Bronchial epithelial cell (primary cell): ENCODE data around the gene ADAMTS12. TPM values are rescaled to one million over a fixed set of nuclear protein-coding genes. Genes with fewer than 3 reads are reported as not detected.
A peak's percentile ranks its signal among the peaks of the same experiment; 100 is the strongest.

Source experiments
- DNase-seq: peaks from one replicate; pipeline ENCODE4 v3.0.0-alpha.2; 2010; ENCODE audit warnings: low read depth
- FAIRE-seq: peaks from 2 replicates; lab custom pipeline; 2011; peaks lifted over from hg19 to GRCh38; lab: Jason Lieb, UNC
- H3K27me3 ChIP-seq: 2 replicates; pipeline ENCODE4 v1.5.1; 2011; ENCODE audit warnings: low read length; ENCODE audit not compliant: control insufficient read depth, insufficient read depth
- H3K36me3 ChIP-seq: 2 replicates; pipeline ENCODE4 v1.5.1; 2011; ENCODE audit warnings: low read length; ENCODE audit not compliant: control insufficient read depth, insufficient read depth
- H3K4me3 ChIP-seq: 2 replicates; pipeline ENCODE4 v1.5.1; 2011; ENCODE audit warnings: mild to moderate bottlenecking, low read depth, low read length, control low read depth
- total RNA-seq: library from RNA; depleted of rRNA; stranded (reverse); fragments of >200 nt; gene quantifications from 2 replicates; pipeline ENCODE4 v1.2.1, GENCODE V29; 2014
- TF ChIP-seq, protein P1 (sequence below): IDR thresholded peaks from 2 replicates; pipeline ENCODE4 v1.5.1; 2011; ENCODE audit warnings: mild to moderate bottlenecking, moderate library complexity, low read length, control low read depth, inconsistent platforms; ENCODE audit not compliant: insufficient read depth, severe bottlenecking

The ADAMTS12 gene
- total RNA-seq, 1 donor from 2014 or later: 0.26 TPM

DNA sequence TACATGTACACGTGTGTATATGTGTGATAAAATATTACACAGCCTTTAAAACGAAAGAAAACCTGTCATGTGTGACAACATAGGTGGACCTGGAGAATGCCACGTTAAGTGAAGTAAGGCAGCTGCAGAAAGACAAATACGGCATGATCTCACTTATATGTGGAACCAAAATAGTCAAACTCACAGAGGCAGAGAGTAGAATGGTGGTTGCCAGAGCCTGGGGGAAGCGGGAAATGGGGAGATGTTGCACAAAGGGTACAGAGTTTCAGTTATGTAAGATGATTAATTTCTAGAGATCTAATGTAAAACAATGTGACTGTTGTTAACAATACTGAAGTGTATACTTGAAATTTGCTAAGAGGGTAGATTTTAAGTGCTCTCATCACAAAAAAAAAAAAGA lies 34.8 kb downstream of the ADAMTS12 start:
- H3K27me3 ChIP-seq: no peaks in the 10 kb centered on the region
- no peaks in the 10 kb centered on the region for H3K36me3 ChIP-seq
- TF ChIP-seq, protein P1, sequence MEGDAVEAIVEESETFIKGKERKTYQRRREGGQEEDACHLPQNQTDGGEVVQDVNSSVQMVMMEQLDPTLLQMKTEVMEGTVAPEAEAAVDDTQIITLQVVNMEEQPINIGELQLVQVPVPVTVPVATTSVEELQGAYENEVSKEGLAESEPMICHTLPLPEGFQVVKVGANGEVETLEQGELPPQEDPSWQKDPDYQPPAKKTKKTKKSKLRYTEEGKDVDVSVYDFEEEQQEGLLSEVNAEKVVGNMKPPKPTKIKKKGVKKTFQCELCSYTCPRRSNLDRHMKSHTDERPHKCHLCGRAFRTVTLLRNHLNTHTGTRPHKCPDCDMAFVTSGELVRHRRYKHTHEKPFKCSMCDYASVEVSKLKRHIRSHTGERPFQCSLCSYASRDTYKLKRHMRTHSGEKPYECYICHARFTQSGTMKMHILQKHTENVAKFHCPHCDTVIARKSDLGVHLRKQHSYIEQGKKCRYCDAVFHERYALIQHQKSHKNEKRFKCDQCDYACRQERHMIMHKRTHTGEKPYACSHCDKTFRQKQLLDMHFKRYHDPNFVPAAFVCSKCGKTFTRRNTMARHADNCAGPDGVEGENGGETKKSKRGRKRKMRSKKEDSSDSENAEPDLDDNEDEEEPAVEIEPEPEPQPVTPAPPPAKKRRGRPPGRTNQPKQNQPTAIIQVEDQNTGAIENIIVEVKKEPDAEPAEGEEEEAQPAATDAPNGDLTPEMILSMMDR: no peak
- no peak overlapping the region for H3K4me3 ChIP-seq
- DNase-seq (no peak), FAIRE-seq (no peak)

DNA sequence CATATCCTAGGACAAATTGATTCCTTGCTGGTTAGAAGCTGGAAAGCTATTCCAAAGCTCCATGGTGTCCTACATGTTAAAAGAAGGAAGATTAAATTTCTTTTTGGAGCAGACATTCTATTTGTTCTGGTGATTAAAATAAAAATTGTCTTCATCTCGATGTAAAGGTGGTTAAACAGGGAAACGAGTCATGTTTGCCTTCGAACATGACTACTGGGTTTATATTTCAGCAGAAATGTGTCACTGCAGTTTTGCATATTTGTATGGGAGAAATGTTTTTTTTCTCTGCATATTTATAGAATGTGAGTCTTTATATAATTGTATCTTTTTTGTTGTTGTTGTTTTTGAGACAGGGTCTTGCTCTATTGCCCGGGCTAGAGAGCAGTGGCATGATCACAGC lies 36.4 kb downstream of the ADAMTS12 start:
- FAIRE-seq: no peak
- Histone ChIP-seq H3K36me3 (no peaks in the 10 kb centered on the region), H3K27me3 (no peaks in the 10 kb centered on the region), H3K4me3 (no peak overlapping the region)
- TF ChIP-seq, protein P1: no peak
- DNase-seq: no peak

DNA sequence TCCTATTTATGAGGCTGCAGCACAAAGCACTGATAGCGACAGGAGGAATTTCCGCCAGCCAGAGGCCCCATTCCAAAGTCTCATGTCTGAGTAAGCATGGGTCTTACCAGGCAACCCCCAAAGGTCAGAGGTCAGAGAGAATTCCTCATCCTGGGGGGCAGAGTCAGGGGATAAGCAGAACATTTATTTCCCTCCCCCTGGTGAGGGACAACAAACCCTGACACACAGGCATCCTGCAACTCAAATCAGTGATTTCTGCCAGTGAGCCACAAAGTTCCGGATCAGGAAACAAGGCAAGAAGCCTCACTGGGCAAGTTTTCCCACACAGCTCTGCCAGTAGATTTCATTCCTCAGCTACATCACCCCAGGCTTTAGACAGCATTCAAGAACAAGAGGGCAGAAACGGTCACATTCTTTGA lies 37.0 kb downstream of the ADAMTS12 start:
- no peak overlapping the region for H3K4me3 ChIP-seq
- no peaks in the 10 kb centered on the region for H3K36me3 ChIP-seq
- H3K27me3 ChIP-seq: no peaks in the 10 kb centered on the region
- DNase-seq (no peak), FAIRE-seq (no peak)
- TF ChIP-seq, protein P1: no peak

DNA sequence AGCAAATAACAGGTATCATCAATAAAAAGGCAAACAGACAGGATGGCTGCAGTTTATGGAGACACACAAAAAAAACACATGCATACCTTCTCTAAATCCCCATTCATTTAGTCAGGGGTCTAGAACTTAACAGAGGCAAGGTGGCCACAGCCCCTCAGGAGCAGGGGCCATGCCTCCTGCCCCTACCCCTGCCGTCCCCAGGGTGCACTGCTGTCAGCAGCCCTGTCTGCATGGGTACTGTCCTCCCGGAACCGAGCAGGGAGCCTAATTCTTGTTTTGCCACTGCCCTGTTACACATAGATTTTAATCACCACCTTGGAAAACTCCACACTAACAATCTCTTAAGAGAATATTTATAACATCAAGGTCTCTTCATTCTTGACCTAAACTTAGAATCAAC lies 39.0 kb downstream of the ADAMTS12 start:
- no peak for DNase-seq
- Histone ChIP-seq H3K4me3 (no peak overlapping the region), H3K36me3 (no peaks in the 10 kb centered on the region), H3K27me3 (no peaks in the 10 kb centered on the region)
- no peak for FAIRE-seq
- TF ChIP-seq, protein P1: no peak

DNA sequence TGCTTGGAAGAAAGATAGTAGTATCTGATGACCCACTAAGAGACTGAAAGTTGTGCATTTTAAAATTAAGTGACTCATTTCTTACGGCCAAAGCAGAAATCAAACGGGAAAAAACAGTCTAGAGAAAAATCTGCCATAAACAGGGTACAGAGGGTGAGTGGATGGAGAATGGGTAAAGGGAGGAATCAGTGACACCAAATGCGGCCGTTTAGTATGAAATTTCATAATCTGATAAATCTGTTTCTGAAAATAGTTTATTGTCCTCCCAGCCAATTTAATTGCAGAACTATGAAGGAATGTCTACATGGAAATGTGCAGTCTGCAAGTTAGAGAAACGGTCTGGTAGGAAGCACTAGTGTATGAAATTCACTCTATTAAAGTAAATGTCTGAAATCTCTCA lies 39.5 kb downstream of the ADAMTS12 start:
- Histone ChIP-seq H3K27me3 (no peaks in the 10 kb centered on the region), H3K36me3 (no peaks in the 10 kb centered on the region), H3K4me3 (no peak overlapping the region)
- TF ChIP-seq, protein P1: no peak
- DNase-seq (no peak), FAIRE-seq (no peak)

DNA sequence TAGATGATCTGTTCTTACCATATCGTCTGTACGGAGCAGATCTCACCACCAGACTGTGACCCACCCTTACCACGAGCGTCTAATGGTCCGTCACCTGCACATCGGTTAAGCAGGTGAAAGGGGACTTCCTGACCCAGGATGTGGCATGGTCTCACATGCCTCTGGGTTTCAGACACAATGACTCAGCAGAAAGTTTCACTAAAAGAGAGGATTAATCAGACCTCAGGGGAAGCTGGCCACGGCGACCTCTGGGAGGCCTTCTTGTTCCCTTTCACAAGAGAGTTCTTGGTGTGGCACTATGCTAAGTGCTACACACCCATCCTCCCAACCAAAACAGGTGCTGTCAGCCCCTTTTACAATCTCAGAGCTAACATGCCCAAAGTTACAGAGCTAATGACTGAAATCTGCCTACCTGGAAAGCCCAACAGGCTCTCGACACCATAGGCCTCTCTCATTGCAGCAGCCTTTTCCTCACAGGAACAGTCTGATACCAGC lies 41.6 kb downstream of the ADAMTS12 start:
- Histone ChIP-seq H3K36me3 (no peaks in the 10 kb centered on the region), H3K27me3 (no peaks in the 10 kb centered on the region), H3K4me3 (no peak overlapping the region)
- peak; percentile 3 for DNase-seq
- no peak for FAIRE-seq
- TF ChIP-seq, protein P1: no peak
